Stomach smooth muscle (tissue), 2 donors: ENCODE measurements around the gene ASPDH.

Source experiments
- H3K27ac ChIP-seq: one replicate; pipeline ENCODE4 v1.7.0; 2013; ENCODE audit warnings: mild to moderate bottlenecking, low read length, inconsistent platforms
- H3K27me3 ChIP-seq, 2 donors: one replicate each; pipeline ENCODE4 v1.7.0; 2013; ENCODE audit warnings: low read length in 2 of 2; ENCODE audit not compliant: insufficient read depth in 2 of 2, control insufficient read depth in 1 of 2
- H3K36me3 ChIP-seq, 2 donors: one replicate each; pipeline ENCODE4 v1.7.0; 2013; ENCODE audit warnings: low read length in 2 of 2; ENCODE audit not compliant: control insufficient read depth in 2 of 2, insufficient read depth in 2 of 2
- H3K4me1 ChIP-seq: one replicate; pipeline ENCODE4 v1.7.0; 2013; ENCODE audit warnings: low read length; ENCODE audit not compliant: control insufficient read depth, insufficient read depth
- H3K4me3 ChIP-seq, 2 donors: one replicate each; pipeline ENCODE4 v1.7.0; 2013; ENCODE audit warnings: low read length in 2 of 2
- H3K9ac ChIP-seq, 2 donors: one replicate each; pipeline ENCODE4 v1.7.0; 2013; ENCODE audit warnings: low read length in 2 of 2, mild to moderate bottlenecking in 1 of 2
- H3K9me3 ChIP-seq, 2 donors: one replicate each; pipeline ENCODE4 v1.7.0; 2013; ENCODE audit warnings: low read length in 2 of 2; ENCODE audit not compliant: control insufficient read depth in 2 of 2
- donor health status: healthy.
- donor health status: Pancreatic carcinoma.

Gene ASPDH

DNA sequence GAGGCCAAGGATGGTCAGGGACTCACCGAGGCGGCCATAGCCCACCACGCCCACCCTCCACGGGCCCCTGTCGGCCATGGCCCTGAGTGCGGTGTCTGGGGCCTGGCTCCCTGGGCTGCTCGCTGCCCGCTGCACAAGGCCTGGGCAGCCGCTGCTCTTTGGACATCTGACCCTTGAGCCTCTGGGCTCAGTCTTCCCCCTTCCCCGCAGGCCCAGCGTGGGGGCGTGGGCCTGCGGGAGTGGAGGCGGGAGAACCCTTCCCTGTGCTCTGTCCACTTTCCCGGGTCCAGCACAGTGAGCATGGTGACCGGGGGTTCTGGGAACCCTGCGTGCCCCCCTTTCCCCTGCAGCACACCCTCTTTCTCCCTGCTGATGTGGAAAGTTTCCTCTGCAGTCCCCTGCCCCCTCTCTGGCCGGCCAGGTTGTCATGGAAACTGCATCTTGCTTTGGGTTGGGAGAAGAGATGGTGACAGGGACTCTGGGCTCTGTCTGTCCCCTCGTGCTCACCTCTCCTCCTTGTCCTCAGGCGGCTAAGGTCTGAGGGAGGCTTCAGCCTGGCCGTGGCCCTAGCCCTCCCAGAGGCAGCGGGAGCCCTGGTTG lies at the start of gene ASPDH:
ASPDH (minus strand) TSS at position 168 of the 600 bp plus-strand sequence; CDS start at position 78, 90 bp downstream.
- H3K27me3 ChIP-seq = peaks cover under 1 to 3% of the 10 kb centered on the region in 2 donors
- peaks cover 12% of the 10 kb centered on the region for H3K4me1 ChIP-seq
- H3K9me3 ChIP-seq = no peaks in the 10 kb centered on the region
- H3K36me3 ChIP-seq = no peaks in the 10 kb centered on the region
- H3K4me3 ChIP-seq = no peak within 1 kb of the TSS
- no peak within 1 kb of the TSS for H3K9ac ChIP-seq
- H3K27ac ChIP-seq = no peak within 1 kb of the TSS

DNA sequence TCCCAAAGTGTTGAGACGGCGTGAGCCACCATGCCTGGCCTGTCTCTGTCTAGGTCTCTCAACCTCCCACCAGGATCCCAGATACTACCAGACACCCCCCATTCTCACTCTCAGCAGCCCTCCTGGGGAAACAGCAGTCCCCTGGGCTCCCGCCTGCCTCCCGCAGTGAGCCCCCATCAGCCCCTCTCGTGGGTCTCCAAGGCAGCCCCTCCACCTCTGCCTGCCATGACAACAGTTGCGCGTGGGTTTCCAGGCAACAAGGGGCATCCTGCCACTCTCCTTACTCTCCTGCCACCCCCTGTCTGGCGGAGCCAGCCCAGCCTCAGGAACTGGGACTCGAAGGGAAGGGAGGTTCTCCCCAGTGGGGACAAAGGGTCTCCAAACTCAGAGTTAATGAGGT lies 49.3 kb upstream of the ASPDH start:
- H3K9me3 ChIP-seq = no peaks in the 10 kb centered on the region
- H3K4me3 ChIP-seq = no peak overlapping the region
- peaks cover 23 to 41% of the 10 kb centered on the region in 2 donors for H3K27me3 ChIP-seq
- H3K9ac ChIP-seq = no peak overlapping the region
- H3K4me1 ChIP-seq = no peaks in the 10 kb centered on the region
- H3K27ac ChIP-seq = no peak overlapping the region
- H3K36me3 ChIP-seq = no peaks in the 10 kb centered on the region

DNA sequence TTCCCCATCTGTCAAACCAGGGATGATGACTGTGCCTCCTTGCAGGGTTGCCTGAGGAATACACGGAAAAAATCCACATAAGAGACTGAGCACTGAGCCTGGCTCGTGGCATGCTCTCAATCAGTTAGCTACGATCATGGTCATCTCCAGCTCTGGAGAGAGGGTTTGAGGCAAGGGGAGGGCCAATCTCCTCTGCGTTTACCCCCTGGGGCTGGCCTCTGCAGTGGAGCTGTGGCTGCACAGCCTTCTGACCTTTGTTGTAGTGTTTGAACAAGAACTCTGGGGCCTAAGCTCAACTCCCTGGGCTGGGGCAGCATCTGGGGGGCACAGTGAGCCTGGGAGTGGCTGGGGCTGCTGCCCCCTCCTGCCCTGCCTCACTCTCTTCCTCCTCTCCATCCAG lies 48.6 kb upstream of the ASPDH start:
- no peaks in the 10 kb centered on the region for H3K36me3 ChIP-seq
- no peaks in the 10 kb centered on the region for H3K4me1 ChIP-seq
- H3K4me3 ChIP-seq = no peak overlapping the region
- H3K9ac ChIP-seq = no peak overlapping the region
- no peaks in the 10 kb centered on the region for H3K9me3 ChIP-seq
- H3K27me3 ChIP-seq = peaks cover 22 to 43% of the 10 kb centered on the region in 2 donors
- H3K27ac ChIP-seq = no peak overlapping the region

DNA sequence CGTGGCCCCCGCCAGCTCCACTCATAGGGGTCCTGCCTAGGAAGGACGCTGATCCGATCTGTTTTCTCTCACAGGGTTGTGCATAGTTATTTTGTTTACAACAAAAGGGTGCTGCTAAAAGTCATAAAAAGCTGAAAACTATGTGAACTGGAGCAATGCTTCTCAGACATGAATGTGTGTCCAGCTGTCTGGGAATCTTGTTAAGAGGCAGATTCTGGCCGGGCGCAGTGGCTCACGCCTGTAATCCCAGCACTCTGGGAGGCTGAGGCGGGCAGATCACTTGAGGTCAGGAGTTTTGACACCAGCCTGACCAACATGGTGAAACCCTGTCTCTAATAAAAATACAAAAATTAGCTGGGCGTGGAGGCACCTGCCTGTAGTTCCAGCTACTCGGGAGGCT lies 45.9 kb upstream of the ASPDH start:
- Histone ChIP-seq H3K27me3 (peaks cover 34 to 48% of the 10 kb centered on the region in 2 donors), H3K9ac (no peak overlapping the region), H3K4me1 (peaks cover 5% of the 10 kb centered on the region), H3K9me3 (no peaks in the 10 kb centered on the region), H3K36me3 (no peaks in the 10 kb centered on the region), H3K4me3 (no peak overlapping the region), H3K27ac (no peak overlapping the region)

DNA sequence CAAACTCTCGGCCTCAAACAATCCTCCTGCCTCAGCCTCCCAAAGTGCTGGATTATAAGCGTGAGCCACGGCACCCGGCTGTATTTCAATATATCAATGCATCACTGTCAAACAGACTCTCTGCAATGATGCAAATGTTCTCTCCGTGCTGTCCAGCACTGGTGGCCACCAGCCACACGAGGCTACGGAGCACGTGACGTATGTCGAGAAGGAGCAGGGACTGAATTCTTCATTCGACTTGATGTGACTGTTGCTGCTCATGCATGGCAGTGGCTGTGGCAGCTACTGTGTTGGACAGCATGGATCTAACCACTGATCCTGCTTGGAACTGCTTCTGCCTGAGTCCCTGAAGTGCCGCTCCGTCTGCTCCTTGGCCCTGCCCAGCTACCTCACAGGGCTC lies 44.7 kb upstream of the ASPDH start:
- H3K27me3 ChIP-seq = peaks cover 41 to 44% of the 10 kb centered on the region in 2 donors
- H3K4me3 ChIP-seq = no peak overlapping the region
- H3K27ac ChIP-seq = no peak overlapping the region
- H3K4me1 ChIP-seq = peaks cover 5% of the 10 kb centered on the region
- H3K36me3 ChIP-seq = no peaks in the 10 kb centered on the region
- H3K9me3 ChIP-seq = no peaks in the 10 kb centered on the region
- no peak overlapping the region for H3K9ac ChIP-seq

DNA sequence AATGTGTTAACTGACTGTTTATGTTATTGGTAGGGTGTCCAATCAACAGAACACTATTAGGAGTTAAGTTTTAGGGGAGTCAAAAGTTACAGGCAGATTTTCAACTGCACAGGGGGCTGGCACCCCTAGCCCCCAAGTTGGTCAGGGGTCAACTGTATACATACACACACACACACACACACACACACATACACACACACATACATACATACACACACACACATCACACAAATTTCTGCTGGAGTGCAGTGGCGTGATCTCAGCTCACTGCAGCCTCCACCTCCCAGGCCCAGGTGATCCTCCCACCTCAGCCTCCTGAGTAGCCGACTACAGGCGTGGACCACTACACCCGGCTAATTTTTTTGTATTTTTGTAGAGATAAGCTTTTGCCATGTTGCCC lies 44.3 kb upstream of the ASPDH start:
- Histone ChIP-seq H3K9ac (no peak overlapping the region), H3K9me3 (no peaks in the 10 kb centered on the region), H3K27me3 (peaks cover 41% of the 10 kb centered on the region in 2 donors), H3K36me3 (no peaks in the 10 kb centered on the region), H3K4me3 (no peak overlapping the region), H3K4me1 (peaks cover 5% of the 10 kb centered on the region), H3K27ac (no peak overlapping the region)

DNA sequence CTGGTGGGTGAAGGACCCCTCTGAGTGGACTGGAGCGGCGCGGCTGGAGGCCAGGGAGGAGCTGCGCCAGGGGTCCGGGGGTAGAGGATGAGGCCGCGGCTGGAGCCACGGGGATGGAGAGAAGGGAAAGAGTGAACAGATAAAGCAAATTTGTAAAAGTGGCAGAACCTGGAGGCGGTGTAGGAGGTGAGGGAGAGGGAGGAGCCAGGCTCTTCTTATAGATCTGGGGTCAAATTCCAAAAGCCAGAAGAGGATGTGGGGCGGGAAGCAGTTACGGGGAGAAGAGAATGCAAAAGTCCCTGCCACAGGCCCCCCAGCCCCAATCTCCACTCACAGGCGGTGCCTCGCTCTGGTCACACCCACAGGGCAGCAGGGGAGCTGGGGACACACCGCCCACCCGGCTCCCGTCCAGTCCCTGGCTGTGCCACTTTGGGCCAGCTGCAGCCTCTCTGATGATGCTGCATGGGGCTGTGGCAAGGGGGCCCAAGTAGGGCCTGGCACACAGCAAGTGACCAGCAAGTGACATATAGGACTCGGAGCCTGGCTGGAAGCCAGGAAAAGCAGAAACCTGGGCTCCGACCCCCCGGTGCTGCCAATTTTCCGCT lies 43.4 kb upstream of the ASPDH start:
- H3K36me3 ChIP-seq = no peaks in the 10 kb centered on the region
- H3K9me3 ChIP-seq = no peaks in the 10 kb centered on the region
- H3K27ac ChIP-seq = no peak overlapping the region
- peaks cover 6% of the 10 kb centered on the region for H3K4me1 ChIP-seq
- H3K9ac ChIP-seq = no peak overlapping the region
- H3K27me3 ChIP-seq = peaks cover 46 to 47% of the 10 kb centered on the region in 2 donors
- H3K4me3 ChIP-seq = no peak overlapping the region

DNA sequence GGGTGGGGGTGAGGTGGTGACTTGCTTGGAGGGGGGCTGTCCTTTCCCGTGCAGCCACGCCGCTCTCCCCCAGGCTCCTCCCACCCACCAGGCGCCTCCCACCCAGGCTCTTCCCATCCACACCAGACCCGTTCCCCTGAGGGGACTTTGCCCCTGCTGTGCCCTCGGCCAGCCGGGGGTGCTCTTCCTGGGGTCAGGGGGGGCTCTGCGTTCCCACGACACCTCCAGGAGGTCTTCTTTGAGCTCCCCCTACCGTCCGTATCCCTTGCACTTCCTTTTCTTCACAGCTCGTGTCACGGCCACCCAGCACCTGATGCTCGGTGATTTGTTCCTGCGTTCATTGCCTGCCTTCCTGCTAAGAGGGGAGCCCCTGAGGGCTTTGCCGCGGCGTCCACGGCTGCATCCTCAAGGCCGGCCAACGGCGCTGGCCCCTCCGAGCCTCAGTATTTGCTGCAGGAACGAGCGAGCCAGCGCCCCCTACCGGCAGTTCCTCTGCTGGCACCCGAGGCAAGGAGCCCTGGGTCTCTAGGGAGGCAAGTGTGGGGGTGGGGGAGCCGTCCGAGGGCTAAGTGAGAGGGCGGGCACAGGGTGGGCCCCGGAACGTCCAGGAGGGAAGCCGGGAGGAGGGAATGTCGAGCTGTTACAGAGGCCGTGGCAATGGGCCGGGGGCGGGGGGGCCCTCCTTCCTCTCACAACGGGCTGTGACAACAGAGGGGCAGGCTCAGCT lies 42.7 kb upstream of the ASPDH start:
- peak overlapping the region; percentile 60 to 68 for H3K4me3 ChIP-seq
- peaks cover 48 to 51% of the 10 kb centered on the region in 2 donors for H3K27me3 ChIP-seq
- H3K27ac ChIP-seq = no peak overlapping the region
- peaks cover 8% of the 10 kb centered on the region for H3K4me1 ChIP-seq
- H3K9ac ChIP-seq = no peak overlapping the region
- no peaks in the 10 kb centered on the region for H3K36me3 ChIP-seq
- H3K9me3 ChIP-seq = no peaks in the 10 kb centered on the region

DNA sequence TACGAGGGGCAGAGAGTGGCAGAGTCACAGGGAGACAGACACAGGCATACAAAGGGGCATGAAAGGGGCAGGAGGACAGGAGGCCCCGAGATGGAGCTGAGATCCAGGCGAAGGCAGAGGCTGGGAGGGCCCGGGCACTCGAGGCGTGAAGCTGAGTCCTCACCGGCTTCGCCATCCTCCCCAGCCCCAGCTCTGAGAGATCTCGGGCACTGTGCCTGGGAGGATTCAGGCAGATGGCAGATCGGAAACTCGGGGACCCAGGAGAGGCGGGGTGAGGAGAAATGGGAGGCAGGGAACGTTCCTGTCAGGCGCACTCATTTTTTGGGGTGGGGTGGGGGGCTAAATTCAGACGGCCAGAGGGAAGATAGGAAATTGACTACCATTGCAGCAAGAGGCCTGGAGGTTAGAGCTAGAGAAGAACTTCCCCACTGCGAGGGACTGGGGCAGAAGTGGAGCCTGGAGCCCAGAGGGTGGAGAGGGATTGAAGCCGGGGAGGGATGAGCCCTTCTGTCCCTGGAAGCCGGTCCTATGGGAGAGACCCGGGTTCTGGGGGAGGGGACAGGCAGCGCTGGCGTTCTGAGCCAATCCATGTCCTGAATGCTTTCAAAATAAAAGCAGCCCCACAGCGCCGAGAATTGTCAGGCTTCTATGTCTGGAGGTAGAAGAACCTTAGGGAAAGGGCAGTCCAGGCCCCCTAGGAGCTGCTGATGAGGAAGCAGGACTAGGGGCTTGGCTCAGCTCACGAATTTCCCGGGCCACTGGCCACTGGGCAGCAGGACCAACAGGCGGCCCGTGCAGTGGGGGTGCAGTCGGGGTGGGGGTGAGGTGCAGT lies 42.0 kb upstream of the ASPDH start:
- H3K4me1 ChIP-seq = peaks cover 10% of the 10 kb centered on the region
- peak overlapping the region in 1 of 2 donors; percentile 29 for H3K4me3 ChIP-seq
- H3K9me3 ChIP-seq = no peaks in the 10 kb centered on the region
- no peaks in the 10 kb centered on the region for H3K36me3 ChIP-seq
- H3K27ac ChIP-seq = no peak overlapping the region
- H3K27me3 ChIP-seq = peaks cover 49 to 56% of the 10 kb centered on the region in 2 donors
- H3K9ac ChIP-seq = no peak overlapping the region

DNA sequence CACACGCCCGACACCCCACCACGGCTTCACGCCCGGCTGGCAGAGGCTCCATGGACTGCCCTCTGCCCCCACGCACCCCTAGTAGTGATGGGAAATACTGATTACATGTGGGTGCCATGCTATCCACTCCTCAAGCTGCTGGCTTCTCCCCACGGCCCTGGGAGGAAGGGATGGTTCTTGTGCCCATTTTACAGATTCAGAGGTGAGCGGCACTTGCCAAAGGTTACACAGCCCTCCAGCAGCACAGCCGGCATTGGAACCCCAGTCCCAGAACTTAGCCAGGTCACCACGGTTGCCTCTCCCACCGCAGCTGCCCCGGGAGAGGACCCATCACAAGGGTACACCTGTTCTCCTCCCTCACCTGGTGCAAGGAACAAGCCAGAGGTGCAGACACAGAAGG lies 41.3 kb upstream of the ASPDH start:
- Histone ChIP-seq H3K9me3 (no peaks in the 10 kb centered on the region), H3K4me1 (peaks cover 10% of the 10 kb centered on the region), H3K36me3 (no peaks in the 10 kb centered on the region), H3K9ac (no peak overlapping the region), H3K27ac (no peak overlapping the region), H3K4me3 (no peak overlapping the region), H3K27me3 (peaks cover 45 to 59% of the 10 kb centered on the region in 2 donors)
